ENCODE results near the gene HSPA1L.

GRCh38 chr6:31837369-31838113 lies 22.5 kb upstream of the HSPA1L start:
- no peak for TF ChIP-seq CTCF (IDR thresholded peaks at IDR 0.05)
- TF ChIP-seq POLR2AphosphoS5 (IDR thresholded peaks at IDR 0.05; ENCODE audit: insufficient read depth in 1 of 2, low read depth in 1 of 2) = no peak
